ENCODE data around the gene RPS2.

GRCh38 chr16:1923299-1924034 is 41.2 kb downstream of the RPS2 start:
- TF ChIP-seq CTCF (IDR thresholded peaks at IDR 0.05), result no peak
- no peak for TF ChIP-seq POLR2A (IDR thresholded peaks at IDR 0.05)

Data from lower leg skin (tissue), 3 donors.